H1 (cell line): ENCODE data around the gene LHX2. TPM values are rescaled to one million over a fixed set of nuclear protein-coding genes. Genes with fewer than 3 reads are reported as not detected.

Experiments used
- CHD7 ChIP-seq: fragments of 300-600 bp; sonication (generic); IDR thresholded peaks from 2 replicates; pipeline ENCODE4 v1.7.1; 2012; ENCODE audit warnings: low read length, moderate library complexity, mild to moderate bottlenecking, inconsistent platforms; ENCODE audit not compliant: insufficient replicate concordance
- KDM4A ChIP-seq: IDR thresholded peaks from one replicate; pipeline ENCODE4 v1.7.1; 2012; ENCODE audit warnings: low read depth, mild to moderate bottlenecking, moderate library complexity, low read length, inconsistent platforms; ENCODE audit not compliant: severe bottlenecking
- PHF8 ChIP-seq: fragments of 200-600 bp; sonication (generic); conservative IDR thresholded peaks from 2 replicates; pipeline ENCODE4 v1.7.1; 2012; ENCODE audit warnings: low read depth, mild to moderate bottlenecking, inconsistent platforms, low read length, moderate library complexity
- RAD21 ChIP-seq, 2 experiments: IDR thresholded peaks in 1 of 2; conservative IDR thresholded peaks in 1 of 2; 2 replicates each; pipeline ENCODE4 v1.6.1; 2011; ENCODE audit warnings: low read depth in 2 of 2, low read length in 2 of 2, improper control_type of control experiment in 1 of 2, inconsistent platforms in 1 of 2, mild to moderate bottlenecking in 1 of 2, moderate library complexity in 1 of 2
- RXRA ChIP-seq: IDR thresholded peaks from 2 replicates; pipeline ENCODE4 v1.6.1; 2011; ENCODE audit warnings: low read depth, mild to moderate bottlenecking, low read length, moderate library complexity; ENCODE audit not compliant: insufficient read depth
- SIN3A ChIP-seq, 2 experiments: IDR thresholded peaks in 1 of 2; conservative IDR thresholded peaks in 1 of 2; 2 replicates each; pipeline ENCODE4 v1.6.1; 2011 to 2012; ENCODE audit warnings: low read length in 2 of 2, improper control_type of control experiment in 1 of 2, low read depth in 1 of 2, mild to moderate bottlenecking in 1 of 2
- SIX5 ChIP-seq: IDR thresholded peaks from 2 replicates; pipeline ENCODE4 v1.6.1; 2011; ENCODE audit warnings: mild to moderate bottlenecking, low read depth, low read length
- polyA plus RNA-seq, 7 experiments: library from polyadenylated mRNA; depleted of rRNA in 3 of 7; stranded (reverse) in 5 of 7; unstranded in 2 of 7; fragments of >200 nt in 5 of 7; fragments of 200-250 nt in 2 of 7; gene quantifications; 1 replicate in 5 of 7; 2 replicates in 1 of 7; 4 replicates in 1 of 7; pipeline versions ENCODE4 v1.2.1 to v1.2.3, GENCODE V29; 2011 to 2013; ENCODE audit warnings: missing spikeins in 2 of 7, mixed read lengths in 2 of 7
- total RNA-seq: library from RNA; stranded (reverse); fragmentation: NEBNext Ultra II Directional; extraction: Animal tissue kit (Norgen Biotek cat#: 25700); gene quantifications from 2 replicates; pipeline ENCODE4 v1.2.1, GENCODE V29; 2021

LHX2 gene
- total and polyA plus RNA-seq, 2 of the 8 experiments (the other 6 are each of a cell fraction or from before 2014, with no cell fraction given): 0.11 to 0.86 TPM

GRCh38 chr9:123985869-123986268, 25.7 kb upstream of the LHX2 start (continued):
- TF ChIP-seq CHD7 (no peak), KDM4A (no peak), SIX5 (no peak), PHF8 (no peak), SIN3A (conservative IDR thresholded peaks at IDR 0.05 in 1 of 2, IDR thresholded peaks at IDR 0.05 in 1 of 2; ENCODE audit: low read depth in 1 of 2, low read length in 2 of 2) (no peak), RAD21 (IDR thresholded peaks at IDR 0.05 in 1 of 2, conservative IDR thresholded peaks at IDR 0.05 in 1 of 2; ENCODE audit: low read depth in 2 of 2, low read length in 2 of 2) (no peak), RXRA (no peak)
- TF ChIP-seq, all 59 proteins: peak for 0
